Measurements from ENCODE around the gene AGAP1.

AGAP1 gene

DNA sequence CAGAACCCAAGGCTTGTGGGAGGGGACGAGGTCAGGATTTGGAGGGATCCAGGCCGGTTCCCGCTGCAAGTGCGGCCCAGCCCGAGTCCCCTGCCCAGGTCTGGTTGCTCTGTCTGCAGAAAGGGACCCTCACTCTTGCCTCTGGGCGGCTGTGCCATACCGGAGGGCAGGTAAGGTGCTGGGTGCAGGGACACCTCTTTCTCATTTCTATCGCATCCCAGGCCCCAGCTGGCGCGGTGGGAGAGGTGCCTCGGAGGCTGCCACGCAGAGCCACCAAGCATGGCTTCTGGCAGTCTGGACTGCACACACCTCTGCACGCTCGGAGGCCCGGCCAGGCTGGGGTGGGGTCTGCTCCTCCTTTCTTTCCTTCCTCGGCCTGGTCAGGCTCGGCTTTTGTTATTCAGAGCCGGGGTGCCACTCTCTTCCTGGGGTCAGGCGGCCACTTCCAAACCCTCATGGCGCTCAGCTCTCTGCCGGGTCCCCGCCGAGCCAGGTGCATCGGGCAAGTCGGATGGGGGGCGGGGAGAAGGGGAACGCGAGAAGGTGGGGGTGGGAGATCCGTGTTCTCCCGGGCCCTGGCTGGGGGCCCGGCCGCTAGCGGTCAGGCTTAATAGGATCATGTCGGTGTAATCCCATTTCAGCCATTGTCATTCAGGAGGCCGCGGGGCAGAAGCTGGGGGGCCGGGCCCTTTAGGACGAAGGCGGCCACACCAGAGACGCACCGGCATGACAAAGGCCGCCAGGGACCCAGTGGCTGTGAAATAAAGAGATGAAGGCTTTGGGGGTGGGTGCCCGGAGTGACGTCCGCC is 665.3 kb downstream of the AGAP1 start:
- DNase-seq, result no peak

DNA sequence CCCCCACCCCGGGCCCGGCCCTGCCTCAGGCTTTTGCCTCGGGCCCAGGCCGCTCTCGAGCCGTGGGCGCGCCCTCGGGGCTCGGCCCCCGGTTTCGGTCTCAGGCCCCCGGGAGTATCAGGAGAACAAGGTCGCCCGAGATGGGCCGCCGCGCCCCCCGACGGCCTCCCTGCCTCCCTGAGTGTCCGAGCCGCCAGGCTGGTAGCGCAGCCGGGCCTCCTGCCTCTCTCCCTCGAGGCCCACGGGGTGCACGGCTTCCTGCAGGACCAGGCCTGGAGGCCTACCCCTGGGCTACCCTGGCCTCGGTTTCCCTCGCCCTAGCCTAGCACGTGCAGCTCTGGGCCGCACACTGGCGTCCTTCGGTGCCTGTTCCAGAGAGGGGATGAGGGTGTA is 665.9 kb downstream of the AGAP1 start:
- no peak for DNase-seq

DNA sequence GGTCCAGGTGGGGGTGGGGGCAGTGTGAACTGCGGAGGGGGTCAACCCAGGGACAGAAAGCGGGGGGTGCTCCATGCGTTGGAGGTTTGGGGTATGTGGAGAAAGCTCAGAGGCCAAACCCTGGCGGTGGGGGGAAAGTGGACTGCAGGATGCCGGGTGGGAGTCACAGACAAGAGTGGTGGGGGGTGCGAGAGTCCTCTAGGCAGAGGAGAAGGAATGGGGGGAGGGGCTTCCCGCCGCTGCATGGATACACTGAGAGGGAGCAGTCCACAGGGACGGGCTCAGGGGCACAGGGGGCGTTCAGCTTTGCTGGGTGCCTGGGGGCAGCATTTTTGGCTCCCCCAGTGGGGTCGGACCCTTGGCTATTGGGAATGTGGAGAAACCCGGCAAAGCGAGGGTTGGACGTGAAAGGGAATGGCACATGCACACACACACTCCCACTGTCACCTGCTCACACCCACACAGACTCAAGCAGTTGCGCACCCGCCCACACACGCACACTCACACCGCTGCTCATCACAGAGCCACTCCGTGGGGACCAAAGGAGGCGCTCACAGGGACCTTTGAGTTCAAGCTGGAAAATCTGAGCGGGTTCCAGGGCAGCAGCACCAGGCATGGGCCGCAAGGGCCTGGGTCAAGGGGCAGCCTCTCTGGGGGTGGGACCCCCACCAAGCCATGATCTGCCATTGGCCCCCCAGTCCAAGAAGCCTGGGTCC is 666.7 kb downstream of the AGAP1 start:
- DNase-seq, result no peak

DNA sequence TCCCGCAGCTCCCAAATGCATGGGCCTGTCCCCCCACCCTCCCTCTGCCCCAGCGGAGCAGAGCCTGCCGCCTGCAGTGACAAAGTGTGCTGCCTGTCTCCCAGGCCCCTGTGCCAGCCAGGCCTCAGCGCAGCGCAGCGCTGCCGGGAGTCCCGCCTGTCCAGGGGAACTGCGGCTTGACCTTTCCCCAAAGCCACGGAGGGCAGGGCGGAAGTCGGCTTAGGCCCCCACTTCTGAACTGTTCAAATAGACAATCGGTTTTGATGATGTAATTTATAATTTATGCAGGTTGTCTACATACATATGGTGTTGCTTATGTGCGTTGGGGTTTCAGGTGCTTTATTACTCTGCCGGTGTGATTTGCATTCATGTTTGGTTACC is 667.2 kb downstream of the AGAP1 start:
- no peak for DNase-seq

DNA sequence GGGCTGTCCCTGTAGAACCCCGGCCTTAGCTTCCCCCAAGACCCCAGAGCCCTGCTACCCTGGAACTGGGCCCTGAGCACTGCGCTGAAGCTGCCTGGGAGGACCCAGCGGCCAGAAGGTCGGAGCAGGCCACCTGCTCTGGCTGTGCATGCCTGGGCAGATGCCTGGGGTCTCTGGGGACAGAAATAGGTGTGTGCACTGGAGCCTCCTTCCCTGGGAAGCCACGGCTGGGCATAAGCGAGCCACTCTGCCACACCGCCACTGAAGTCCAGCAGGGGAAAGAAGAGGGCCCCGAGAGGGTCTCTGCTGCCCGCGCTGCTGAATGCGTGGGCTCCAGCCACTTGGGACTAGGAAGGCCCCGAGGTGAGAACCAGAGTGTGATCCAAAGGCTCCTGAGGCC is 667.7 kb downstream of the AGAP1 start:
- DNase-seq, result no peak

DNA sequence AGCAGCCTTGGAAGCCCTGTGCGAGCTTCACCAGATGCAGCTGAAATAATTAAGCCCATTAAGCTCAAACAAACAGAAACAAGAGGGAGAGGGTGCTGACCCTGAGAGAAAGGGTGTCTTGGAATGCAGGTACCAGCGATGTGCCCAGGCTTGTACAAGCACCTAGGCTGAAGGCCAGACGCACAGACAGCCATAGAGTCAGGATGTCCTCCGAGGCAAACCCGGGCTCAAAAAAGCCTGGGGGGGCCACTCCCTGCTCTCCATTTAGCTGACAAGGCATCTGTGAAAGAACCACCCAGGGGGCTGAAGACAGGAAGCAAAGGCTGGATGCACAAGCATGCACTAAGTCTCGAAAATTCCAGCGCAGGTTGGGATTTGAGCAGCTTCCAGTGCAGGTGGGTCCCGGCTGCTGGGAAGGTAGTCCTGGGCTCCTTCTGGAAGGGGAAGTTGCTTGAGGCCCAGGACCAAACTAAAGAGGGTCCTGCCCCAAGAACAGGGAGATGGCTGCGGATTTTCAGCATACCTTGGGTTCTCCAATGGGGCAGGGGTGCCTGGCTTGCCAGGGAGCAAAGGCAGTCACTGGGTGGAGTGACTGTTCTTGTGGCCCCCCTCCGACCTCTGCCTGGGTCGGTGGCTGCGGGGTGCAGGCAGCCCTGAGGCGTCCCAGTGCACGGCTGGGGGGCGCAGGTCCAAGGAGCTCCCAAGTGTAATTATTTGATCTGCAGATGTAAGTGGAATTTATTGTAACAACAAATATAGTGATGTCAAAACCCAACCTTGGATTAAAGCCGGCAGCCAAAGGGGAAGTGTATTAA is 668.4 kb downstream of the AGAP1 start:
- no peak for DNase-seq

DNA sequence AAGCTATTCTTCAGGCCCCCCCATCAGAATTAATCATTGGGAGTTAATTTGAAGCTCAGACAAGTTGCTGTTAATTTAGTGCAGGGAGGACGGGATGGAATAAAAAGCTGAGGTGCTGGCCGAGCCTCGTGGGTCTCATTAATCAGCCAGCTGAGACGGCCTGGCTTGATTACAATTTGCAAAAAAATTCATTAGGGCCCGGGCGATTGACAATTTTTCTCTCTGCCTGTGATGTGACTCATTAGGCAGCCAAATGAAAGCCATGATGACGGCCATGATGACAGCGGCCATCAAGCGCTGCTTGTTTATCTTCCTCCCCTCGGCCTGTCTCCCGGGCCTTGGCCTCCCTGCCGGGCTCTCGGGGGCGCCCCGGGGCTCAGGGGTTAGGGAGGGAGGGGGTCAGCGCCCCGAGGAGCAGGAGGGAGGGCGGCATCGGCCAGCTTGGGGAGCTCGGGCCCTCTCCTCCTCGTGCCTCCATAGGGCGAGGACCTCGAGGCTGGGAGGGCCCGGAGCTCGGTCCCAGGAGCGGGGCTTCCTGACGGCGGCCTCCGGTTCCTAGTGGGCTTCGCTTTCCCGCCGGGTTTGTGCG is 669.1 kb downstream of the AGAP1 start:
- no peak for DNase-seq

DNA sequence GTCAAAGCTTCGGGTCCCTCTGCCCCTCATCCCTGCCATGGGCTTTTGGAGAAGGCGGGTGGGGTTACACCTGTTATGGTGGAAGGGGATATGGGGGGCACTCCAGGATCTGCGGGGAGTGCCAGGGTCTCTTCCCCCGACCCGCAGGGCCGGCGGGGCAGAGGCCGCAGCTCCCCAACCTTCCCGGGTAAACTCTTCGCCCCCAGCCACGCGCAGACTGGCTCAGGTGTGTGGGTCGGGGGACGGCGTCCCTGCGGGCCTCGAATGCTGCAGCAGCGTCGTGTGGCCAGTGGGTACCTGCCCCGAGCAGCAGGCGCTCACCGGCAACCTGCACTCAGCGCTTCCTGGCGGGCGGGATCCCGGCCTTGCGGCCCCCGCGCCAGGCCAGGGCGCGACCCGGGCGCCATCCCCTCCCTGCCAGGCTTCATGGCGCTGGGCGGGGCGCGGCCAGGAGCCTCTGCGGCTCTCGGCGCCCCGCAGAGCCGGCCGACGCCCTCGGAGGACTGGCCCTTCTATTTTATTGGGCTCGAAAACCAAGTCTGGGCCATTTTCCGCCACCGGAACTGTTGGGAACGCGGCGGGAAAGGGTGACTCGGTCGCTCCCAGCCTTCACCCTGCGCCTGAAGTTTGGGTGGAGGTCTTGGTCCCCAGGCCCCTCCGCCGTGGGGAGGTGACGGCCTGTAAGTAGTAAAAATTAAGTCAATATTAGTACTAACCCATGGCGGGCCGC is 669.8 kb downstream of the AGAP1 start:
- no peak for DNase-seq

DNA sequence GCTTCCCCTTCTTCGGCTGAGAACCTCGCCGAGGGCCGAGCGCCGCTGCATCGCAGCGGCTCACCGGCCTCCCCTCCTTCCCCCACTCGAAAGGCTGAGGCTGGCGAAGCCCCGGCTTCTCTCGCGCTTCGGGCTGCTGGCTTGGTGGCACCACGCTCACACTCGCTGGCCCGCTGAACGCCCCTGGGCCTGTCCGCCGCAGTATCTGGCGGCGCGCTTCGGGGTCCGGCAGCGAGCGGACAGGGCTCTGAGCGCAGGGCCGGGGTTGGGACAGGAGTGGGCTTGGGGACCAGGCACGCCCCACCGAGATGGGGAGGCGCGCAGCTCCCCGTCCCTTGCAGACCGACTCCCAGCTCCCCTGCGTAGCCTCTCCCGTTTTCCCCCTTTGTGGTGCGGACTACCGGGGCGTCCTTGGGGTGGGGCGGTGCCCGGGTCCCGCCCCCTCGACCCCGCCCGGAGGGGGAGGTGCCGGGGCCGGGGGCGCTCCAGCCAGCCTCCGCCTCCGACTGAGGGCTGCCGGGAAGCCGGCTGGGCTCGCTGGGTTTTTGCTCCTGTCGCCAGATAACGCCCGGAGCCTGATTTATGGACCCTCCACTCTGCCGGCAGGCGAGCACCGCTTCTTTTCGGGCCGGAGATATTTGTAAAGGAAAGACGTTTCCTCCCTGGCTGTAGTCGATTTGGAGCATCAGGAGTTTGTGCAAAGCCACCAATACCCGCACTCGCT is 670.5 kb downstream of the AGAP1 start:
- no peak for DNase-seq

DNA sequence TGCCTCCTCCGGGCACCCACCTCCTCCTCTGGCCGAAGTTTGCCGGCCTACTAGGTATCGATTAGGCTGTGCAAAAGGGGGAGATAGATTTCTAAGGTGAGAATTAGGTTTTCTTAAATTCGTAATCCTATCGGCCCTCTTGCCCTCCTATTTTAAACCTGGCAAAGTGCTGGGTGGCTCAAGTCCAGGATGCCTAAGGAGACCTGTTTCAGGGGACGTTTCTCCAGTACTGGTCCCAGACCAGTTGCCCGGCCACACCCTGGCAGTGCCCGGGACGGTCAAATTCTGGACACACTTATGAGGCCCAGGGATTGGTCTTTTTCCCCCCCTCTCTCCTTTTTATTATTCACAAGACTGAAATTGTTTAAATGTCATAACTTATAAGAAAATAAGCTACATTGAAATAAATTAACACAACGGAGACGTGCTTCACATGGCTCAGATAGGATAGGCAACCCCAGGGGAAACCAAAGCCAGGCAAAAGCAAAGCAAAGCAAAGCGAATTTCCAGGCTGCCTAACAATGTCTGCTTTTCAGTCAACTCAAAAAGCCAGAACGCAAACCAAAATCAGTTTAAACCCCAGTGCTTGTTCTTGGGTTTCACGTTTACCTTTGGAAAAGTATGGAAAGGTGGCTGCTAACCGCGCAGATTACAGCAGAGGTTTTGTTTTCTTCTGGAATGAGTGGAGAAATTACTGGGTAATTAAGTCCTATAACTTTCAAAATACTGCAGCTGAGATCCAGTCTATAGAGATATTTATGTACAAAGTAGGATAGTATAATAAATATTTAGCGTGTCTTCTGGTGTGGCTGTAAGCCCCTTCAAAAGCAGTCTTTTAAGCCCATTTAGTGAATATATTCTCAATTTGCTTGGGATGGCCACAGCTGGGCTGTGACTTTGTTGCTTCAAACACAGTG is 671.3 kb downstream of the AGAP1 start:
- DNase-seq, result no peak

DNA sequence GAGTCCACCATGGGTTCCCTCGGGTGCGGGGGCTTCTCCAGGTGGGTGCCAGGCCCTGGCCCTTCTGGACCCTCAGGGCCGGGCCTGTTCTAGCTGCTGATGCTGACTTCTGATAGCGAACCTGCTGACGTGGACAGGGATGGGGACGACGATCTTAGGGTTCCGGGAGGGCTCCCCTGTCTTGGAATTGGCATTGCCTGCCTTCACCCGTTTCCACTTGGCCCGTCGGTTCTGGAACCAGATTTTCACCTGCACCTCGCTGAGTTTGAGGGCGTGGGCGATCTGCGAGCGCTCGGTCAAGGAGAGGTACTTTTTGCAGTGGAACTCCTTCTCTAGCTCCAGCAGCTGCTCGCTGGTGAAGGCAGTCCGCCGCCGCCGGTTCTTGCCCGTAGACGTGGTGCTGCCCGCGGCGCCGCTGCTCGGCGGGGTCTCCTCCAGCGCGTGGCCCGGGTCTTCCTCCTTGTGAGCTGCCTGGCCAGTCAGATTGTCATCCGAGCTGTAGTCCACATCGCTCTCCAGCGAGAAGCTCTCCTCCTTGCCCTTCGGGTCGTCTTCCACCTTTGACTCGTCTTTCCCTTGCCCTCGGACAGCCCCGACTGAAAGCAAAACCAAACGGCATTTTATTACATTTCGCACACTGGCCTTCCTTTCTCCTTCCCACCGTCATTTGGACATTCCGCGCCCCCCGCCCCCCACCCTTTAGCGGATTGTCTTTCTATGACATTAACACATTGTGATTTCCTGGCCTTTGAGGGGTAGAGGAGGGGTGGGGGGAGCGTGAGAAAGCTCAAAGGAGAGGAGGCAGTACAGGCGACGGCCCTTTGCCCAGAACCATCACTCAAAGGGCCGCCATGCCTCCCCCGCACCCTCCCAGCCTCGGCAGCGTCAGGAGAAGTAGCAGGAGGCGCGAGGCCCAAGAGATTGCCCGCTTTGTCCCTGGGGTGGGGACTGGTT is 672.3 kb downstream of the AGAP1 start:
- DNase-seq, result no peak

DNA sequence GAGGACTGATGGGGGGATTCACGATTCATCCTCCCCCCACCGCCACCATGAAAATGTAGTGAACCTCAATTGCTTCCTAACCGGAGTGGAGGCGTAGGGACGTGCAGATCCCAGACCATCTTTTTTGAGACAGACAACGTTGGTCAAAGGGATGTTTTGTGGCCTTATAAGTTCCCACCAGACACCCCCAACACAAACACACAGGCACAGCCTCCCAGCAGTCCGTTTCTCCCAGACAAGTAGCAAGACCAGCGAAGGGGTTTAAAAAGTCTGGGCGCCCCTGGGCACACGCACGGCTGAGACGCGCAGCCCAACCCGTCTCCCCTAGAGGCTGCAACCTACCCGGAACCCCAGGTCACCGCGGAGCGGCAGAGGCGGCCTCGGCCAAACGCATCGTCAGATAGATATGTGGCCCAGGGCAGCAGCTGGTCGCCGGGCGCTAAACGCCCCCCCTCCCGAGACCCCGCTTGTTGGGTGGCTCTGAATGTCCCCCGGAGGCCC is 673.0 kb downstream of the AGAP1 start:
- peak; percentile 10 for DNase-seq

DNA sequence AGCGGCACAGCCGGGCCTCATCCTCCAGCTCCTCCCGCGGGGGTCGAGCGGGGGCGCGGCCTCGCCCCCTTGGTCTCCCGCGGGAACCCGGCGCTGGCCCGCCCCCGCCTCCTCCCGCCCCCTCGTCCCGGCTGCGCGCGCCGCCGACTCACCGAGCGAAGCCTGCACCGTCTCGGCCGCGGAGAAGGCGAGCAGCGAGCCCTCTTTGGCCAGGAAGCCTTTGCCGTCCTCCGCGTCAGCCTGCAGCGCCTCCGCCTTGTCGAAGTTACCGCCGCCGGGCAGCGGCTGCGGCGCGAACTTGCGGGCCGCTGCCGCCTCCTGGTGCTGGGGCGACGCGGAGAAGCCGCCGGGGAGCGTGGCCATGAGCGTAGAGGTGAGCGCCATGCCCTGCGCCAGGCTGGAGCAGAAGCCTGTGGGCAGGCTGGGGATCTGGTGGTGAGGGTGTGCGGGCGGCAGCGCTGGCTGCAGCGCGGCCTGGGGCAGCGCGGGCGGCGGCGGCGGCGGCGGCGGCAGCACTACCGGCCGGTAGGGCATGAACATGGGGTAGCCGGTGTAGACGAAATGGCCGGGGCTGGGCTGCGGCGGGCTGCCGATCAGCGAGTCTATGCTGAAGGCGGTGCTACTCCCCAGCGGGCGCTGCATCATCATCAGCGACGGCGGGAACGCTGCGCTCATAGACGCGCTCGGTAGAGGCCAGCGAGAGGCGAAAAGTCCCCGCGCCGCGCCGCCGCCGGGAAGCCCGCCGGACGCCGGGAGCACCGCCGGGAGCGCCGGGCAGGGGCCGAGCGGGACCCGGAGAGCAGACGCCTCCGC is 673.7 kb downstream of the AGAP1 start:
- DNase-seq, result peak; percentile 12

DNA sequence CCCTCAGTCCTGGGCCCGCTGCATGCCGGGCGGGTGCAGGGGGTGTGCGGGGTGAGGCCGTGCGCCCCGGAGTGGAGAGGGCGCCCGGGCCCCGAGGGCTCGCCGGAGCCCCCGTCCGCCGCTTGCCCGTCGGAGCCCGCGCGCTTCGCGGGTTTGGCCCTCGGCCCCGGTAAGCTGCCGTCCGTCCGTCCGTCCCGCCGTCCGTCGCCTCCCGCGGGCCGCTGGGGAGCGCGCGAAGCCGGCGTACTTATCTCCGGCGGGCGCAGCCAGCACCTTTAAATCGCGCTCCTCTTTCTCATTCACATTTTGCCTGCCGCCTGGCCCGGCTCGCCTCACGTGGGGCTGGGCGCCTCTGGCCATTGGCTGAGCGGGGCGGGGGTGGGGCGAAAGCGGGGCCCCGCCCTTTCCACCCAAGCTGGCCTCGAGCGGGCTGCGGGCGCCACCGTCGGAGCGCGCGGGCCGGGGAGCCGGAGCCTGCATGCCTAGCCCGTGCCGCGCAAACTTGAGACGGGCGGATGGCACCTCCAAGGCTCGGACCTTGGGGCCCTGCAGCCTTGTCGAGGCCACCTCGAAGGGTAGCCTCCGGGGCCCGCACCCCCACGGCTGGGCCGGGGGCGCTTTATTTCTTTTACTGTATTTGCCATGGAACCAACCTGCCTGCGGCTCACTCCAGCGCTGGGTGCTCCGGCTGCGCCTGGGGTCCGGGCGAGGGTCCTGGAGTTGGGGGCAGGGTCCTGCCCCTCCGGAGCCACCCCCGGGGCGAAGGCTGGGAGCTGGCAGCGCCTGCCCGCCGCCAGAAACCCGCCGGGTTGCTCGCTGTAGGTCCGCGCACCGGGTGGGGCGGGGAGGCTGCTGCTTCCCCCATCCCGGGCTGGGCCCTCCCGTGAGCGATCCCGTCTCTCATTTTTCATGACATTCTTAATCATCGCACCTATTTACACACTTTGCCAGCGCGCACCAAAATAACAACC is 674.6 kb downstream of the AGAP1 start, which contains the start of gene GBX2:
GBX2 (minus strand) TSS at position 277 of the 971 bp plus-strand sequence. CDS start 415 bp downstream, outside the sequence.
- peak; percentile 84 for DNase-seq

DNA sequence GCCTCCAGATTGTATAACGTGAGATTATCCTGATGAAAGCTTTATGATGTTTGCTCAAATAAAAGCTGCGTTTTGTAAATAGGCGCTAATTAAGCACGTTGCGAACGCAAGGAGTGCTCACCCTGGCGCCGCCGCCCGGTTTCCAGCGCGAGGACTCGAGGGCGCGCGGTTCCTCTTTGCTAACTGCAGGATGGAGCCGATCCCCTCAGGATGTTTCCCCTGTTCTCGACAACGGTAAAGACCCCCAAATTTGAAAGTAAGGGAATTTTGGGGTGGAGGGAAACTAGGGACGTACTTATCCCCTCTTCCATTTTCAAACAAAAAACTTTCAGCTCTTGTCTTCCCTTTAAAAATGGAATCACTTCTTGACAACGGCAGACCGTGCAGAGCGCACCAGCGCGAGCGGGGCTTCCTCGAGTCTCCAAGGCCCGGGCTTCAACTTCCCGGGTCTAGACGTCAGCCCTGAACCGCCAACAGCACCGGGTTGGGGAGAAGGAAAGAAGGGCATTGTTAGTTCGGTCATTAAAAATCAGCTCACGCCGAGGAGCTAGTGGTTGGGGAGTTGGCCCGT is 675.4 kb downstream of the AGAP1 start:
- DNase-seq, result no peak

DNA sequence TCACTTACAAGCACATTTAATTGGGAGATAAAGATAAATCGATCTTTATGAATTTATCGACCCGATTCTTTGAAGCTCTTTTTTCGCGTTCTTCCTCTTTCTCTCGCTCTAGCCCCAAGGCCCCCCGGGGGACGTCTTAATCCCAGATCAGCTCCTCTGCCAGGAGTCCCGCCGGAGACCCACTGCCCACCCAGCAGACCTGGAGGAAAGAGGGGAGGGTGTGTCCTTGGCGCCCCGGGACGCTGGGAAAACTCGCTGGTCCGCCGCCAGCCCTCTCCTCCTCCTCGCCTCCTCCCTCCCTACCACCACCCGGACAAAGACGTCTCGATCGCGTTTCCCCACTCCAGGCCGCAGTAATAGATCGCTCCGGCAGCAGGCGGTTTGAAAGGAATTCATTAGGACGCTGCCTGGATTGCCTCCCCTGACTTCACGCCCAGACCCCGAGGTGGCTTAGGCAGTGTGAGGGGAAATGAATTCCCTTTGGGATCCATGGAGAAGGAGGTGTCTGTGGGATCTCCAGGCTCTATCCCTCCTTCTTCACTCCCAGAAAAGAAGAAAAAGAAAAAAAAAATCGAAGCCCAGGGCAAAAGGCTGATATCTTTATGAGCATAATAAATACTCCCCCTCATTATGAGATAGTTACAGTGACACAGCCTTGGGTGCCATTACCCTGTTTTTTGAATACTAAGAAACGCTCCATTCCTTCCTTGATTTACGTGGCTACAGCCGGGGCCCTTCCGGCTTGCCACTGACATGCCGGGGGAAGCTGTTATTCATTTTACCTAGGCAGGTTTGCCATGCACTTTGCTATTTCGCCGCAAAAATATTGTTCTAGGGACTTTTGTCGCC is 676.1 kb downstream of the AGAP1 start:
- DNase-seq, result no peak
